Effector memory CD4-positive, alpha-beta T cell (primary cell): ENCODE measurements around the gene MAST2.
"Not testable (repeated sequence)": the region's sequence is repeated elsewhere in the genome, so short reads cannot be mapped to it uniquely, and the experiment has no call there.

Experiments
- DNase-seq, 3 donors: peaks; one replicate each; pipeline ENCODE4 v3.0.0-alpha.2; 2020
- H3K27ac ChIP-seq: 2 replicates; pipeline ENCODE4 v1.7.0; 2013; ENCODE audit warnings: mild to moderate bottlenecking, low read length, moderate library complexity; ENCODE audit not compliant: insufficient read depth, poor library complexity, severe bottlenecking
- H3K27me3 ChIP-seq: replicated peaks from 2 replicates; pipeline ENCODE4 v1.7.0; 2013; ENCODE audit warnings: mild to moderate bottlenecking, low read length; ENCODE audit not compliant: insufficient read depth, control insufficient read depth, poor library complexity, severe bottlenecking
- H3K36me3 ChIP-seq: 2 replicates; pipeline ENCODE4 v1.7.0; 2013; ENCODE audit warnings: mild to moderate bottlenecking, low read length, moderate library complexity; ENCODE audit not compliant: control insufficient read depth, insufficient read depth
- H3K4me1 ChIP-seq: 2 replicates; pipeline ENCODE4 v1.7.0; 2013; ENCODE audit warnings: low read length, mild to moderate bottlenecking; ENCODE audit not compliant: control insufficient read depth, insufficient read depth, poor library complexity, severe bottlenecking
- H3K4me3 ChIP-seq: 2 replicates; pipeline ENCODE4 v1.7.0; 2013; ENCODE audit warnings: low read length, low read depth, mild to moderate bottlenecking; ENCODE audit not compliant: insufficient read depth, poor library complexity, severe bottlenecking
- H3K9me3 ChIP-seq: 2 replicates; pipeline ENCODE4 v1.7.0; 2013; ENCODE audit warnings: mild to moderate bottlenecking, low read length, moderate library complexity; ENCODE audit not compliant: control insufficient read depth

Gene MAST2

GRCh38 chr1:45913183-45913683 is 109.8 kb downstream of the MAST2 start:
- H3K9me3 ChIP-seq: no peaks in the 10 kb centered on the region
- H3K4me3 ChIP-seq: no peak overlapping the region
- no peak overlapping the region for H3K27ac ChIP-seq
- no peaks in the 10 kb centered on the region for H3K4me1 ChIP-seq
- H3K36me3 ChIP-seq: no peaks in the 10 kb centered on the region
- H3K27me3 ChIP-seq: no peaks in the 10 kb centered on the region
- no peak for DNase-seq

GRCh38 chr1:45913731-45914501 is 110.5 kb downstream of the MAST2 start:
- no peaks in the 10 kb centered on the region for H3K4me1 ChIP-seq
- H3K9me3 ChIP-seq: no peaks in the 10 kb centered on the region
- H3K36me3 ChIP-seq: no peaks in the 10 kb centered on the region
- no peak overlapping the region for H3K27ac ChIP-seq
- H3K4me3 ChIP-seq: no peak overlapping the region
- no peak for DNase-seq
- H3K27me3 ChIP-seq: no peaks in the 10 kb centered on the region

- Histone ChIP-seq H3K27ac (no peak overlapping the region), H3K4me1 (no peaks in the 10 kb centered on the region), H3K4me3 (no peak overlapping the region), H3K9me3 (no peaks in the 10 kb centered on the region), H3K27me3 (no peaks in the 10 kb centered on the region), H3K36me3 (no peaks in the 10 kb centered on the region)
- DNase-seq: no peak
These were observed 111.4 kb downstream of the MAST2 start for GRCh38 chr1:45914836-45915235.

- H3K9me3 ChIP-seq: no peaks in the 10 kb centered on the region
- no peak overlapping the region for H3K4me3 ChIP-seq
- DNase-seq: no peak
- H3K4me1 ChIP-seq: no peaks in the 10 kb centered on the region
- H3K27ac ChIP-seq: no peak overlapping the region
- no peaks in the 10 kb centered on the region for H3K27me3 ChIP-seq
- H3K36me3 ChIP-seq: no peaks in the 10 kb centered on the region
These were observed 119.0 kb downstream of the MAST2 start for GRCh38 chr1:45922374-45922773.

GRCh38 chr1:45922813-45923212 is 119.4 kb downstream of the MAST2 start:
- Histone ChIP-seq H3K27me3 (no peaks in the 10 kb centered on the region), H3K36me3 (no peaks in the 10 kb centered on the region), H3K4me3 (no peak overlapping the region), H3K4me1 (no peaks in the 10 kb centered on the region), H3K9me3 (no peaks in the 10 kb centered on the region), H3K27ac (no peak overlapping the region)
- DNase-seq: no peak

- H3K4me1 ChIP-seq: no peaks in the 10 kb centered on the region
- DNase-seq: no peak
- H3K9me3 ChIP-seq: no peaks in the 10 kb centered on the region
- H3K27me3 ChIP-seq: no peaks in the 10 kb centered on the region
- H3K36me3 ChIP-seq: no peaks in the 10 kb centered on the region
- no peak overlapping the region for H3K27ac ChIP-seq
- no peak overlapping the region for H3K4me3 ChIP-seq
These were observed 119.9 kb downstream of the MAST2 start for GRCh38 chr1:45923343-45923742.

- H3K4me3 ChIP-seq: no peak overlapping the region
- H3K4me1 ChIP-seq: no peaks in the 10 kb centered on the region
- H3K27ac ChIP-seq: no peak overlapping the region
These were observed 121.3 kb downstream of the MAST2 start for GRCh38 chr1:45924736-45925135.

GRCh38 chr1:45925728-45926287 is 122.4 kb downstream of the MAST2 start:
- no peaks in the 10 kb centered on the region for H3K4me1 ChIP-seq
- no peak for DNase-seq
- no peak overlapping the region for H3K27ac ChIP-seq
- no peak overlapping the region for H3K4me3 ChIP-seq
- H3K9me3 ChIP-seq: no peaks in the 10 kb centered on the region
- no peaks in the 10 kb centered on the region for H3K36me3 ChIP-seq
- H3K27me3 ChIP-seq: no peaks in the 10 kb centered on the region

More at GRCh38 chr1:45924736-45925135, 121.3 kb downstream of the MAST2 start:
- no peaks in the 10 kb centered on the region for H3K27me3 ChIP-seq
- H3K9me3 ChIP-seq: no peaks in the 10 kb centered on the region
- H3K36me3 ChIP-seq: no peaks in the 10 kb centered on the region
- DNase-seq: no peak

GRCh38 chr1:45926330-45926729 is 122.9 kb downstream of the MAST2 start:
- H3K27ac ChIP-seq: no peak overlapping the region
- no peak for DNase-seq
- no peaks in the 10 kb centered on the region for H3K4me1 ChIP-seq
- no peaks in the 10 kb centered on the region for H3K27me3 ChIP-seq
- no peak overlapping the region for H3K4me3 ChIP-seq
- H3K36me3 ChIP-seq: no peaks in the 10 kb centered on the region
- no peaks in the 10 kb centered on the region for H3K9me3 ChIP-seq

GRCh38 chr1:45927231-45927915 is 124.0 kb downstream of the MAST2 start:
- DNase-seq, H3K27me3 ChIP-seq, H3K9me3 ChIP-seq, H3K4me1 ChIP-seq, H3K4me3 ChIP-seq, H3K27ac ChIP-seq, H3K36me3 ChIP-seq: not testable (repeated sequence)
